Parathyroid adenoma (tissue), 2 donors: Measurements from ENCODE around the gene FOXL1.

Source experiments
- H2AFZ ChIP-seq: fragments of 300-600 bp; sonication (generic); one replicate; pipeline ENCODE4 v1.7.0; 2017; ENCODE audit warnings: antibody characterized with exemption, mild to moderate bottlenecking
- H3K27ac ChIP-seq: fragments of 300-600 bp; sonication (generic); one replicate; pipeline ENCODE4 v1.7.0; 2017
- H3K27me3 ChIP-seq: fragments of 300-600 bp; sonication (generic); one replicate; pipeline ENCODE4 v1.7.0; 2017; ENCODE audit warnings: low read length; ENCODE audit not compliant: control insufficient read depth, insufficient read depth
- H3K36me3 ChIP-seq: fragments of 300-600 bp; sonication (generic); one replicate; pipeline ENCODE4 v1.7.0; 2017; ENCODE audit warnings: low read length; ENCODE audit not compliant: control insufficient read depth, insufficient read depth
- H3K4me1 ChIP-seq: fragments of 300-600 bp; sonication (generic); one replicate; pipeline ENCODE4 v1.7.0; 2017; ENCODE audit warnings: control low read depth
- H3K4me2 ChIP-seq: fragments of 300-600 bp; sonication (generic); one replicate; pipeline ENCODE4 v1.7.0; 2017; ENCODE audit warnings: low read length
- H3K4me3 ChIP-seq: fragments of 300-600 bp; sonication (generic); one replicate; pipeline ENCODE4 v1.7.0; 2017; ENCODE audit warnings: low read depth, low read length
- H3K79me2 ChIP-seq: fragments of 300-600 bp; sonication (generic); one replicate; pipeline ENCODE4 v1.7.0; 2017; ENCODE audit warnings: control low read depth
- H3K9ac ChIP-seq: fragments of 300-600 bp; sonication (generic); one replicate; pipeline ENCODE4 v1.7.0; 2017; ENCODE audit warnings: mild to moderate bottlenecking
- H3K9me3 ChIP-seq: fragments of 300-600 bp; sonication (generic); one replicate; pipeline ENCODE4 v1.7.0; 2017; ENCODE audit warnings: low read length; ENCODE audit not compliant: control insufficient read depth
- TF ChIP-seq, protein P1 (sequence below): fragments of 300-600 bp; sonication (generic); IDR thresholded peaks from one replicate; pipeline ENCODE4 v1.7.0; 2017; ENCODE audit warnings: antibody characterized with exemption, mild to moderate bottlenecking
- donor health status: primary hyperparathyroidism.

FOXL1 gene

DNA sequence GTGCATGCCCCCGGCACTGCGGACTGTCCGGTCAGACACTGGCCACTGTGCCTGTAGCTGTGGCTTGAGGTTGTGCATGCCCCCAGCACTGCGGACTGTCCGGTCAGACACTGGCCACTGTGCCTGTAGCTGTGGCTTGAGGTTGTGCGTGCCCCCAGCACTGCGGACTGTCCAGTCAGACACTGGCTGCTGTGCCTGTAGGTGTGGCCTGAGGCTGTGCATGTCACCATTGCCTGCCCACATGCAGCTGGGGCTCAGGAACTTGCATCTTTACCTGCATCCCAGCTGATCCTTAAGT, 28.5 kb upstream of the FOXL1 start:
- Histone ChIP-seq H3K36me3 (no peaks in the 10 kb centered on the region), H3K9me3 (no peaks in the 10 kb centered on the region), H3K4me3 (no peak overlapping the region)

DNA sequence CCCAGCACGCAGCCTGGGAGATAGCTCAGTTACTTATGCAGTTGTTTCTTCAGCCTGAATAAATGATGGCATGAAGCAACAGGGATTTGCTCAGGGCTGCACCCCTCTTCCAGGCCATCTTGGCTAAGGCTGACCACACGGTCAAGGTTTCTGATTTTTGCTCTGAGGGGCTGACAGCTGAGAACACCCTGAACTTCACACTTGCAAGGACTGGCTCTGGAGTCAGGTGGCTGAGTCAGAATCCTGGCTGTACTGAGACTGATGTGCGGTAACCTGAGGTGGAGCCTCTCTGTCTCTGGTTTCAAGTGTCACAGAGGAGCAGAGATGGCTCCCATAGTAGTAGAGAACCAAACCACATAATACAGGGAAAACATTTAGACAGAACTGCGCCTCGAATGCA, 28.1 kb upstream of the FOXL1 start:
- no peak overlapping the region for H3K27ac ChIP-seq
- TF ChIP-seq, protein P1, sequence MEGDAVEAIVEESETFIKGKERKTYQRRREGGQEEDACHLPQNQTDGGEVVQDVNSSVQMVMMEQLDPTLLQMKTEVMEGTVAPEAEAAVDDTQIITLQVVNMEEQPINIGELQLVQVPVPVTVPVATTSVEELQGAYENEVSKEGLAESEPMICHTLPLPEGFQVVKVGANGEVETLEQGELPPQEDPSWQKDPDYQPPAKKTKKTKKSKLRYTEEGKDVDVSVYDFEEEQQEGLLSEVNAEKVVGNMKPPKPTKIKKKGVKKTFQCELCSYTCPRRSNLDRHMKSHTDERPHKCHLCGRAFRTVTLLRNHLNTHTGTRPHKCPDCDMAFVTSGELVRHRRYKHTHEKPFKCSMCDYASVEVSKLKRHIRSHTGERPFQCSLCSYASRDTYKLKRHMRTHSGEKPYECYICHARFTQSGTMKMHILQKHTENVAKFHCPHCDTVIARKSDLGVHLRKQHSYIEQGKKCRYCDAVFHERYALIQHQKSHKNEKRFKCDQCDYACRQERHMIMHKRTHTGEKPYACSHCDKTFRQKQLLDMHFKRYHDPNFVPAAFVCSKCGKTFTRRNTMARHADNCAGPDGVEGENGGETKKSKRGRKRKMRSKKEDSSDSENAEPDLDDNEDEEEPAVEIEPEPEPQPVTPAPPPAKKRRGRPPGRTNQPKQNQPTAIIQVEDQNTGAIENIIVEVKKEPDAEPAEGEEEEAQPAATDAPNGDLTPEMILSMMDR, result no peak
- no peak overlapping the region for H3K4me2 ChIP-seq
- no peak overlapping the region for H2AFZ ChIP-seq
- no peak overlapping the region for H3K4me3 ChIP-seq
- H3K79me2 ChIP-seq, result no peaks in the 10 kb centered on the region
- H3K36me3 ChIP-seq, result no peaks in the 10 kb centered on the region
- H3K9me3 ChIP-seq, result no peaks in the 10 kb centered on the region
- H3K9ac ChIP-seq, result no peak overlapping the region
- H3K4me1 ChIP-seq, result no peaks in the 10 kb centered on the region
- H3K27me3 ChIP-seq, result no peaks in the 10 kb centered on the region

More for the DNA sequence above, 28.5 kb upstream of the FOXL1 start:
- TF ChIP-seq, protein P1, result no peak
- Histone ChIP-seq H3K4me2 (no peak overlapping the region), H3K27me3 (no peaks in the 10 kb centered on the region), H3K4me1 (no peaks in the 10 kb centered on the region), H3K9ac (no peak overlapping the region), H3K27ac (no peak overlapping the region), H3K79me2 (no peaks in the 10 kb centered on the region), H2AFZ (no peak overlapping the region)

DNA sequence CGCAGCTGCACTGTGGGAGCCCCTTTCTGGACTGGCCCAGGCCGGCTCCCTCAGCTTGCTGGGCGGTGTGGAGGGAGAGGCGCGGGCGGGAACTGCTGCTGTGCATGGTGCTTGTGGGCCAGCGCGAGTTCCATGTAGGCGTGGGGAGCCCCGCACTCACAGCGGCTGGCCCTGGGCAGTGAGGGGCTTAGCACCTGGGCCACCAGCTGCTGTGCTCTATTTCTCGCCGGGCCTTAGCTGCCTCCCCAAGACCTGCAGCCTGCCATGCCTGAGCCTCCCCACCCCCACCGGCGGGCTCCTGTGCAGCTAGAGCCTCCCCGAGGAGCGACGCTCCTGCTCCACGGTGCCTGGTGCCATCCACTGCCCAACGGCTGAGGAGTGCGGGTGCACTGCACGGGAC, 25.0 kb upstream of the FOXL1 start:
- no peak overlapping the region for H3K4me3 ChIP-seq
- H3K4me1 ChIP-seq, result no peaks in the 10 kb centered on the region
- H3K36me3 ChIP-seq, result no peaks in the 10 kb centered on the region
- H3K27me3 ChIP-seq, result no peaks in the 10 kb centered on the region
- TF ChIP-seq, protein P1, result no peak
- no peak overlapping the region for H2AFZ ChIP-seq
- H3K9ac ChIP-seq, result no peak overlapping the region
- H3K4me2 ChIP-seq, result no peak overlapping the region
- H3K9me3 ChIP-seq, result no peaks in the 10 kb centered on the region
- H3K27ac ChIP-seq, result no peak overlapping the region
- no peaks in the 10 kb centered on the region for H3K79me2 ChIP-seq

DNA sequence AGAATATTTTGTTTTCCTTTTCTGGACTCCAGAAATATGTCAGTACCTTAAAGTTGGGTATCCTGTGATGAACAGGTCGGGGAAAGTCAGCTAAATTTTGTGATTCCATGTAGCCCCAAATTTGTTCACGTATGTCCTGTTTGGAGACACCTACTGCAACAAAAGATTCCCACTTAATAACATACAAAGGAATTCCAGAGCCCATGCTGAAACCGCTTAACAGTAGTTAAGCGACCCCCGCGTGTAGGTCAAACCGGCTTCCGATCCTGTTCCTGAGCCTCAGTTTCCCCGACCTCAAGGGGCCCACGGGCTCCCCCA, 23.8 kb upstream of the FOXL1 start:
- H3K79me2 ChIP-seq, result no peaks in the 10 kb centered on the region

More for the DNA sequence above, 23.8 kb upstream of the FOXL1 start:
- Histone ChIP-seq H3K4me1 (no peaks in the 10 kb centered on the region), H3K4me2 (peak overlapping the region; percentile 73), H3K9me3 (no peaks in the 10 kb centered on the region), H3K27me3 (no peaks in the 10 kb centered on the region), H3K9ac (peak overlapping the region; percentile 40), H3K27ac (peak overlapping the region; percentile 58), H2AFZ (peak overlapping the region; percentile 90), H3K36me3 (no peaks in the 10 kb centered on the region), H3K4me3 (peak overlapping the region; percentile 82)
- TF ChIP-seq, protein P1, result no peak
